ENCODE data around the gene KLF13.

The KLF13 gene

GRCh38 chr15:31365655-31366127, 39.1 kb downstream of the KLF13 start:
- peak; percentile 60 to 79 (median 69) for DNase-seq

GRCh38 chr15:31366169-31366734, 39.6 kb downstream of the KLF13 start:
- DNase-seq: no peak

GRCh38 chr15:31367021-31367729, 40.5 kb downstream of the KLF13 start:
- DNase-seq: no peak

GRCh38 chr15:31367730-31368344, 41.2 kb downstream of the KLF13 start:
- no peak for DNase-seq

- DNase-seq: no peak
Observed at GRCh38 chr15:31369727-31370126, 43.1 kb downstream of the KLF13 start.

- DNase-seq: no peak
Observed at GRCh38 chr15:31371520-31372240, 45.0 kb downstream of the KLF13 start.

- no peak for DNase-seq
Observed at GRCh38 chr15:31372635-31373091, 46.0 kb downstream of the KLF13 start.

GRCh38 chr15:31373096-31373865, 46.6 kb downstream of the KLF13 start:
- DNase-seq: no peak

- no peak for DNase-seq
Observed at GRCh38 chr15:31373970-31374369, 47.3 kb downstream of the KLF13 start.

- no peak for DNase-seq
Observed at GRCh38 chr15:31374489-31374888, 47.9 kb downstream of the KLF13 start.

GRCh38 chr15:31374986-31375385, 48.4 kb downstream of the KLF13 start:
- DNase-seq: no peak

GRCh38 chr15:31375772-31376171, 49.1 kb downstream of the KLF13 start:
- DNase-seq: no peak

GRCh38 chr15:31376511-31376910, 49.9 kb downstream of the KLF13 start:
- no peak for DNase-seq

GRCh38 chr15:31377030-31377429, 50.4 kb downstream of the KLF13 start:
- DNase-seq: no peak

GRCh38 chr15:31378363-31378903, 51.8 kb downstream of the KLF13 start:
- no peak for DNase-seq

- no peak for DNase-seq
Observed at GRCh38 chr15:31379042-31379441, 52.4 kb downstream of the KLF13 start.

- DNase-seq: no peak
Observed at GRCh38 chr15:31379577-31379976, 52.9 kb downstream of the KLF13 start.

- no peak for DNase-seq
Observed at GRCh38 chr15:31381801-31382712, 55.4 kb downstream of the KLF13 start.

- DNase-seq: no peak
Observed at GRCh38 chr15:31382713-31383045, 56.0 kb downstream of the KLF13 start.

- no peak for DNase-seq
Observed at GRCh38 chr15:31383139-31383538, 56.5 kb downstream of the KLF13 start.

- DNase-seq: no peak
Observed at GRCh38 chr15:31384568-31384967, 57.9 kb downstream of the KLF13 start.

Data from stimulated activated naive CD4-positive, alpha-beta T cell (primary cell).